NCI-H2196 treated with DMSO at 0.1 percent for 48 hours (cell line): Measurements from ENCODE around the gene FSTL1.
"Not testable (repeated sequence)": the region's sequence is repeated elsewhere in the genome, so short reads cannot be mapped to it uniquely, and the experiment has no call there.

Source experiments
- DNase-seq: peaks from one replicate; lab custom pipeline; 2025; ENCODE audit not compliant: unreplicated experiment; lab: John Stamatoyannopoulos, UW

Gene FSTL1

GRCh38 chr3:120418866-120419490 lies 31.8 kb downstream of the FSTL1 start:
- peak; percentile 67 for DNase-seq

GRCh38 chr3:120418446-120418845 lies 32.3 kb downstream of the FSTL1 start:
- DNase-seq: no peak

- peak; percentile 99 for DNase-seq
These were observed 33.4 kb downstream of the FSTL1 start for GRCh38 chr3:120417272-120417911.

- no peak for DNase-seq
These were observed 33.9 kb downstream of the FSTL1 start for GRCh38 chr3:120416868-120417267.

- no peak for DNase-seq
These were observed 35.0 kb downstream of the FSTL1 start for GRCh38 chr3:120415756-120416155.

GRCh38 chr3:120410541-120410940 lies 40.3 kb downstream of the FSTL1 start:
- DNase-seq: no peak

- no peak for DNase-seq
These were observed 40.7 kb downstream of the FSTL1 start for GRCh38 chr3:120410116-120410515.

- no peak for DNase-seq
These were observed 43.1 kb downstream of the FSTL1 start for GRCh38 chr3:120407508-120408287.

- no peak for DNase-seq
These were observed 45.9 kb downstream of the FSTL1 start for GRCh38 chr3:120404876-120405275.

- no peak for DNase-seq
These were observed 48.5 kb downstream of the FSTL1 start for GRCh38 chr3:120402257-120402656.

- no peak for DNase-seq
These were observed 51.4 kb downstream of the FSTL1 start for GRCh38 chr3:120399372-120399771.

GRCh38 chr3:120396469-120396868 lies 54.3 kb downstream of the FSTL1 start:
- no peak for DNase-seq

- no peak for DNase-seq
These were observed 56.4 kb downstream of the FSTL1 start for GRCh38 chr3:120394347-120394746.

- DNase-seq: no peak
These were observed 57.0 kb downstream of the FSTL1 start for GRCh38 chr3:120393761-120394160.

- DNase-seq: no peak
These were observed 57.5 kb downstream of the FSTL1 start for GRCh38 chr3:120393243-120393642.

- DNase-seq: no peak
These were observed 67.8 kb downstream of the FSTL1 start for GRCh38 chr3:120382941-120383447.

- no peak for DNase-seq
These were observed 69.3 kb downstream of the FSTL1 start for GRCh38 chr3:120381503-120381902.

- not testable (repeated sequence) for DNase-seq
These were observed 72.8 kb downstream of the FSTL1 start for GRCh38 chr3:120377948-120378347.

- DNase-seq: no peak
These were observed 80.3 kb downstream of the FSTL1 start for GRCh38 chr3:120370463-120370862.

GRCh38 chr3:120369037-120369467 lies 81.7 kb downstream of the FSTL1 start:
- DNase-seq: no peak

GRCh38 chr3:120368172-120368571 lies 82.6 kb downstream of the FSTL1 start:
- no peak for DNase-seq

- no peak for DNase-seq
These were observed 86.0 kb downstream of the FSTL1 start for GRCh38 chr3:120364821-120365220.
